ENCODE data around the gene TMEM9.

DNA sequence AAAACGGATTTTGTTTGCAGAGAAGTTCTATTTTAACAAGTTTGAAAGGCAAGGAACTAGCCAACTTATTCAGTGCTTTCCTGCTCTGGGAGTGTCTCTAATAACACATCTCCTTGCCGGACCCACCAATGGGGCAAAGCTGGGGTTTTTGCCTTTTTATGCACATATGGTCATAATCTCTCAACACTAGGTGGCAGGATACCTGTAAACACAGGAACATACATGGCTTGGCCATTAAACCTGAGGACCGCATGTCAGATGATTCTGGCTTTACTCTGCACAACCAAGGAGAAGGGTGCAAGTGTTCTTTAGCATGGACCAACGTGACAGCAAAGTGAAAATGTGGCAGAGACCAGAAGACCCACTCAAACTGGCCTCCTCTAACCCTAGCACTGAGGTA lies 4.9 kb downstream of the TMEM9 start:
- peak; percentile 53 for TF ChIP-seq CTCF (IDR thresholded peaks at IDR 0.05; ENCODE audit: poor library complexity)
- no peak for TF ChIP-seq EZH2phosphoT487 (IDR thresholded peaks at IDR 0.05; ENCODE audit: low read depth, severe bottlenecking, unreplicated experiment)
